NCI-H345 treated with DMSO at 0.1 percent for 48 hours (cell line): Measurements from ENCODE around the gene STYXL1.
"Not testable (repeated sequence)": the region's sequence is repeated elsewhere in the genome, so short reads cannot be mapped to it uniquely, and the experiment has no call there.

Experiments
- DNase-seq: peaks from one replicate; lab custom pipeline; 2025; ENCODE audit not compliant: unreplicated experiment; lab: John Stamatoyannopoulos, UW

The STYXL1 gene, protein sequence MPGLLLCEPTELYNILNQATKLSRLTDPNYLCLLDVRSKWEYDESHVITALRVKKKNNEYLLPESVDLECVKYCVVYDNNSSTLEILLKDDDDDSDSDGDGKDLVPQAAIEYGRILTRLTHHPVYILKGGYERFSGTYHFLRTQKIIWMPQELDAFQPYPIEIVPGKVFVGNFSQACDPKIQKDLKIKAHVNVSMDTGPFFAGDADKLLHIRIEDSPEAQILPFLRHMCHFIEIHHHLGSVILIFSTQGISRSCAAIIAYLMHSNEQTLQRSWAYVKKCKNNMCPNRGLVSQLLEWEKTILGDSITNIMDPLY

GRCh38 chr7:76047811-76048667 is at the start of gene STYXL1, which contains the start of gene MDH2:
Gene STYXL1 (minus strand): TSS chr7:76048000. CDS start chr7:76030523, 17,477 bp downstream.
Gene MDH2 (plus strand): TSS chr7:76048106. CDS start chr7:76048161, 55 bp downstream.
- peak; percentile 68 for DNase-seq

GRCh38 chr7:76095908-76096307 is 48.1 kb upstream of the STYXL1 start:
- no peak for DNase-seq

GRCh38 chr7:76094326-76094725 is 46.5 kb upstream of the STYXL1 start:
- not testable (repeated sequence) for DNase-seq

- not testable (repeated sequence) for DNase-seq
Measured at GRCh38 chr7:76093531-76093930, 45.7 kb upstream of the STYXL1 start.

DNA sequence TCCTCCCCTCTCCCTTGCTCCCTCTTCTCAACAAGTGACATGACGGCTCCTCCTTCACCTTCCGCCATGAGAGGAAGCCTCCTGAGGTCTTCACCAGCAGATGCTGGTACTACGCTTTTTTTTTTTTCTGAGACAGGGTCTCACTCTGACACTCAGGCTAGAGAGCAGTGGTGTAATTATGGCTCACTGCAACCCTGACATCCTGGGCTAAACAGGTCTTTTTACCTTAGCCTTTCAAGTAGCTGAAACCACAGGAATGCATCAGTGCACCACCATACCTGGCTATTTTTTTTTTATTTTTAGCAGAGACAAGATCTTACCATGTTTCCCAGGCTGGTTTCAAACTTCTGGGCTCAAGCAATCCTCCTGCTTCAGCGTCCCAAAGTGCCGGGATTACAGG is 43.7 kb upstream of the STYXL1 start:
- no peak for DNase-seq

DNA sequence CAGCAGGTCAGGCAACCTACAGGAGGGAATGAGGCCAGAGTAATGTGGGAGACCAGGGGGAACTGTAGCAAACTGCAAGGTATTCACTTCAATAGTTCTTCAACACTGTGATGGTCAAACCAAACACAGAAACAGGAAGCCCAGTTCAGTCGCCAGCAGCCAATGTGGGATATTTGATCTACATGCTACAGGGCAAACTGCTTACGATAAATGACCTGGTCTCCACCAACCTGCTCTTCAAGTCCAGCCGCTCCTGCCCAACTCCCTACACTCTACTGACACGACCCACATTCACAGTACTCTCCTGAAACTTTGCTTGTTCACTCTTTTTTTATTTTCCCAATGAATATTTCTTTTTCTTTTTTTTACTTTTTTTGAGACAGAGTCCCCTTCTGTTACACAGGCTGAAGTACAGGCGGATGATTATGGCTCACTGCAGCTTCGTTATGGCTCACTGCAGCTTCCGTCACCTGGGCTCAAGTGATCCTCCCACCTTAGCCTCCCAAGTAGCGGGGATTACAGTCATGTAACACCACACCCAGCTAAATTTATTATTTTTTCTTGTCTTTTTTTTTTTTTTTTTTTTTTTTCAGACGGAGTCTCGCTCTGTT is 42.2 kb upstream of the STYXL1 start:
- DNase-seq: no peak

DNA sequence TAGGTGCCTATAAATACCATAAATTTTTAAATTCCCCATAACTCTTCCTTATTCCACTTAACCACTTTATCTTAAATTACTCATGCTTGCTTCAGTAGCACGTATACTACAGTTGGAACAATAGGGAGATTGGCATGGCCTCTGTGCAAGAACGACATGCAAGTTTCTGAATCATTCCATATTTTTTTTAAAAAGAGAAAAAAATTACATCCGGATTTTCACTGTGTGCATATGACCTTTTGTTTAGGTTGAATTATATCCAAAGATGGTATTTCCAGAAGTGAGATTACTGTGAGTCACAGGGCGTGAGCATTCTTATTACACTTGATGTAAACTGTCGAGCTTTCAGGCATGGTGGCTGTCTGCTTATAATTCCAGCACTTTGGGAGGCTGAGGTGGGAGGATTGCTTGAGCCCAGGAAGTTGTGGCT is 39.6 kb upstream of the STYXL1 start:
- DNase-seq: not testable (repeated sequence)

GRCh38 chr7:76086070-76086469 is 38.3 kb upstream of the STYXL1 start:
- no peak for DNase-seq

DNA sequence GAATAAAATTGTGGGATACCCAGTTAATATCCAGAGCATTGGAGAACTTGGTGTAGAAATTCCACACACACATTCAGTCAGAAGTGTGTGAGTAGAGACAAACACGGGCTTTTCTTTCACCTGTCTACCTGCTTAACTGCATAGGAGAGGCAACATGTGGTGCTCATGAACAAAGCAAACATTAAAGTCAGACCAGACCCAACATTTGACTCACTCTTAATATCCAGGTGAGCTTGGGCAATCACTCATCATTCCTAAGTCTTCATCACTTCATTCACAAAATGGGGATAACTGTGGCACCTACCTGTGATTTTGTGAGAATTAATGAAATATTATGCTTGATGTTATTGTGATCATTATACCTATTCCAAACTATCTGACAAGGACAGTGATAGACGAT is 36.3 kb upstream of the STYXL1 start:
- DNase-seq: not testable (repeated sequence)

GRCh38 chr7:76080204-76080603 is 32.4 kb upstream of the STYXL1 start:
- no peak for DNase-seq

DNA sequence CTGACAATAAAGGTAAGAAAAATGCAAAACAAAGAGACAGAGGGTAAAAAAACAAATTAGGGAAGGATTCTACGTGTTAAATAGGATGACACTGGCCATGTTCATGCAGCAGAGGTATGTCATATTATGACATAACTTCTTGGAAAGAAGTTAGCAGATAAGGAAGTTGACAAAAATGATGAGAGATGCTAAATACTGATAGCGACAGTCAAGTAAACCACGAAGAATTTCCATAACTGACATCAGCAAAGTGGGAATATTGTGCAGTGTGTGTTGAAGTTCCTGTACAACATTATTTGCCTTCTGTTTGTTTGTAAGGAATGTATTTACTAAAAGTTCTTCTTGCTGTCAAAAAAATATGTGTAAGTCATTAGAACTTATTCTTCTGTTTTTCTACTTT is 29.6 kb upstream of the STYXL1 start:
- no peak for DNase-seq

DNA sequence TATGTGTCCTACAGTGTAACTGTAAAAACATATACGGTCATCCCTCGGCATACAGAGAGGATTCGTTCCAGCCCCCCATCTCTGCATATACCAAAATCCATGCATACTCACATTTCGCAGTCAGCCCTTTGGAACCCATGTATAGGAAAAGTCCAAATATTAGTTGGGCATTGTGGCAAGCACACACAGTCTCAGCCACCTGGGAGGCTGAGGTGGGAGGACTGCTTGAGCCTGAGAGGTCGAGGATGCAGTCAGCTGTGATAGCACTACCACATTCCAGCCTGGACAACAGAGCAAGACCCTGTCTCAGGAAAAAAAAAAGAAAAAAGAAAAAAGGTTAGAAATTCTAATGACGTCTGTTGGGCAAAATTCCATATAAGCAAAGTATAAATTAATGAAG is 29.2 kb upstream of the STYXL1 start:
- no peak for DNase-seq

GRCh38 chr7:76074972-76075370 is 27.2 kb upstream of the STYXL1 start:
- DNase-seq: no peak

DNA sequence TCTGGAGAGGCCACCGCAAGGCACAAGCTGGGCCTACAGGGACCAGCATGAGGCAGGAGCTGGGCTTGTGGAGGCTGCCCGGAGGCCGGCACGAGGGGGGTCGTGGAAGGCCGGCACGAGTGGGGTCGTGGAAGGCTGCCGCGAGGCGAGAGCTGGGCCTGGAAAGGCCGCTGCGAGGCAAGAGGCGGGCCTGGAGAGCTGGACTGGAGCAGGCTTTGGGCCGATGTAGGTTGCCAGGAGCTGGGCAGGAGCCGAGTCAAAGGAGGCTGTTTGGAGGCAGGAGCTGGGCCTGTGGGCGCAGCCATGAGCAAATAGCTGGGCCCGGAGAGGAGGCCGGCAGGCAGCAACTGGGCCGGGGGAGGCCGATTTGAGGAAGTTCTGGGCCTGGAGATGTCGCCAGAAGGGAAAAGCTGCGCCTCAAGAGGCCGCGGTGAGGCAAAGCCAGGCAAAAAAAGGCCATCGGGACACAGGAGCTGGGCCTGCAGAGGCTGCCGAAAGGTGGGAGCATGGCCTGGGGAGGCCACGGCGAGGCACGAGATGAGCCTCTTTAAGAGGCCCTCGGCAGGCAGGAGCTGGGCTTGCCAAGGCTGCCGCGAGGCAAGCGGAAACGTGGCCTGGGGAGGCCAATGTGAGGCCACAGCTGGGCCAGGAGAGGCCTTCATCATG is 26.6 kb upstream of the STYXL1 start:
- no peak for DNase-seq

- no peak for DNase-seq
Measured at GRCh38 chr7:76073335-76073990, 25.7 kb upstream of the STYXL1 start.

DNA sequence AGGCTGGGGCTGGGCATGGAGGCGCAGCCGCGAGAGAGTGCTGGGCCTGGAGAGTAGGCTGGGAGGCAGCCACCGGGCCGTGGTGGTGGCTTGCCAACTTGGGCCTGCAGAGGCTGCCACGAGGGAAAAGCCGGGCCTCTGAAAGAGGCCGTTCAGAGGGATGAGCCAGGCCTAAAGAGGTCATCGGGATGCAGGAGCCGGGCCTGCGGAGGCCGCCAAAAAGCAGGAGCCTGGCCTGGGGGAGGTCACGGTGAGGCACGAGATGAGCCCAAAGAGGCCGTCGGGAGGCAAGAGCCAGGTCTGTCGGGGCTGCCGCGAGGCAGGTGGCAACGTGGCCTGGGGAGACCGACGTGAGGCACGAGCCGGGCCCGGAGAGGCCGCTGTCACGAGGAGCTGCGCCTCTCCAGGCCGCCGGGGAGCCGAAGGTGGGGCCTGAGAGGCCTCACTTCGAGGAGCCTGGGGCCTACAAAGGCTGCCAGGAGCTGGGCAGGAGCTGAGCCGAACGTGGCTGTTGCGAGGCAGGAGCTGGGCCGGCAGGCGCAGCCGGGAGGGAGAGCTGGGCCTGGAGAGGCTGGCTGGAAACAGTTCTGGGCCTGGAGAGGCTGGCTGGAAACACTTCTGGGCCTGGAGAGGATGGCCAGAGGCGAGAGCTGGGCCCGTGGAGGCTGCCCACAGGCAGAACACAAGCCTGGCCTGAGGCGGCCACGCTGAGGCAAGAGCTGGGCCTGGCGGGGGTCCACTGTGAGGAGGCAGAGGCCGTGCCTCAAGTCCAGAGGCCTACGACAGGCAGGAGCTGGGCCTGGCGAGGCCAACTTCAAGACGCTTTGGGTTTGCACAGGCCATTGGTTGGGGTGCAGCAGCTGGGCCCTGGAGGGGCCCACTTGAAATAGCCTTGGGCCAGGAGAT is 24.7 kb upstream of the STYXL1 start:
- no peak for DNase-seq

- no peak for DNase-seq
Measured at GRCh38 chr7:76071316-76072242, 23.8 kb upstream of the STYXL1 start.

GRCh38 chr7:76069238-76069638 is 21.4 kb upstream of the STYXL1 start:
- DNase-seq: no peak
